ENCODE measurements around the gene HOMER3. TPM values are rescaled to one million over a fixed set of nuclear protein-coding genes. Genes with fewer than 3 reads are reported as not detected.
"Not testable (repeated sequence)": the region's sequence is repeated elsewhere in the genome, so short reads cannot be mapped to it uniquely, and the experiment has no call there.

HOMER3 gene
- total and polyA plus RNA-seq, 2 of the 13 experiments (the other 11 are each of a cell fraction or from before 2014, with no cell fraction given), result 21.3 to 27.3 TPM

GRCh38 chr19:18903156-18904037 is 37.6 kb downstream of the HOMER3 start:
- no TSS peak for BruUV-seq (replicated peaks)
- Histone ChIP-seq H3K27me3 (ENCODE audit: control insufficient read depth in 1 of 2, insufficient read depth in 2 of 2, low read length in 2 of 2) (no peaks in the 10 kb centered on the region), H3K27ac (ENCODE audit: extremely low read length, insufficient read depth, low read length) (no peak overlapping the region), H3K36me3 (replicated peaks in 1 of 2; ENCODE audit: control insufficient read depth in 1 of 2, insufficient read depth in 2 of 2, low read length in 2 of 2) (peaks cover 15 to 42% of the 10 kb centered on the region in 2 experiments), H3K9ac (ENCODE audit: insufficient read depth, low read depth, low read length) (no peak overlapping the region), H4K20me1 (ENCODE audit: insufficient read depth, low read length) (no peaks in the 10 kb centered on the region), H3K4me3 (replicated peaks in 1 of 3; ENCODE audit: insufficient read depth in 1 of 3, low read depth in 2 of 3, low read length in 3 of 3) (no peak overlapping the region), H3K4me1 (ENCODE audit: insufficient read depth, low read length) (peaks cover 5% of the 10 kb centered on the region), H3K4me2 (ENCODE audit: low read depth, low read length) (no peak overlapping the region), H3K9me3 (ENCODE audit: low read length) (no peaks in the 10 kb centered on the region), H3K79me2 (ENCODE audit: insufficient read depth, low read length) (no peaks in the 10 kb centered on the region), H2AFZ (ENCODE audit: low read length) (no peak overlapping the region)
- CTCF ChIA-PET (ENCODE audit: low intra/inter-chr PET ratio, low total read pairs), result no interaction called here
- POLR2A ChIA-PET, result no interaction called here
- DNase-seq (ENCODE audit: low spot score), result no peak
- no peak for FAIRE-seq
- WGBS (ENCODE audit: low lambda C conversion rate), result 90% methylated on average over 19 of the region's 29 CpGs
- intact Hi-C loops (cut with micrococcal nuclease; ENCODE audit: unreplicated experiment), result no loop called here
- no peak for ATAC-seq
- peak; percentile 75 for TF ChIP-seq AGO2 (optimal IDR thresholded peaks at IDR 0.05; ENCODE audit: low read depth, low read length)
- TF ChIP-seq IRF2 (CRISPR knock-in tag; IDR thresholded peaks at IDR 0.05), result no peak
- peak; percentile 94 for TF ChIP-seq ZBTB33 (CRISPR knock-in tag; IDR thresholded peaks at IDR 0.05)
- 0 out of 2 replicates have a peak, but pooled peaks have one; percentile 42 for TF ChIP-seq RBFOX2 (IDR thresholded peaks at IDR 0.05; ENCODE audit: low read depth, low read length)
- no peak for TF ChIP-seq ZNF800 (CRISPR knock-in tag; IDR thresholded peaks at IDR 0.05)
- TF ChIP-seq CEBPZ (IDR thresholded peaks at IDR 0.05; ENCODE audit: low read length), result no peak
- TF ChIP-seq SIX1 (CRISPR knock-in tag; IDR thresholded peaks at IDR 0.05; ENCODE audit: borderline replicate concordance), result no peak
- in situ Hi-C loops (cut with HindIII; ENCODE audit: extremely low pct_ligation_motif_present, low pct_unique_long_range_greater_than_20kb), result no loop called here

- POLR2A ChIA-PET, result interaction anchor here (1.6 kb wide), 1 partner anchor 17 kb away, joined by 5 read pairs; the partner anchor contains the start of genes COPE and DDX49
- H3K79me2 ChIP-seq (ENCODE audit: insufficient read depth, low read length); H3K4me3 ChIP-seq (replicated peaks in 1 of 3; ENCODE audit: insufficient read depth in 1 of 3, low read depth in 2 of 3, low read length in 3 of 3); H2AFZ ChIP-seq (ENCODE audit: low read length); CTCF ChIA-PET (ENCODE audit: low intra/inter-chr PET ratio, low total read pairs); H3K27me3 ChIP-seq (ENCODE audit: control insufficient read depth in 1 of 2, insufficient read depth in 2 of 2, low read length in 2 of 2); H3K27ac ChIP-seq (ENCODE audit: extremely low read length, insufficient read depth, low read length); in situ Hi-C loops (cut with HindIII; ENCODE audit: extremely low pct_ligation_motif_present, low pct_unique_long_range_greater_than_20kb); H3K9me3 ChIP-seq (ENCODE audit: low read length); H3K4me2 ChIP-seq (ENCODE audit: low read depth, low read length); DNase-seq (ENCODE audit: low spot score); BruUV-seq (replicated peaks); ATAC-seq; intact Hi-C loops (cut with micrococcal nuclease; ENCODE audit: unreplicated experiment); H4K20me1 ChIP-seq (ENCODE audit: insufficient read depth, low read length); H3K9ac ChIP-seq (ENCODE audit: insufficient read depth, low read depth, low read length); FAIRE-seq: not testable (repeated sequence)
- peaks cover 14% of the 10 kb centered on the region for H3K4me1 ChIP-seq (ENCODE audit: insufficient read depth, low read length)
- WGBS (ENCODE audit: low lambda C conversion rate), result 98% methylated on average over 5 of the region's 5 CpGs
- peaks cover 15 to 36% of the 10 kb centered on the region in 2 experiments for H3K36me3 ChIP-seq (replicated peaks in 1 of 2; ENCODE audit: control insufficient read depth in 1 of 2, insufficient read depth in 2 of 2, low read length in 2 of 2)
These were observed 38.5 kb downstream of the HOMER3 start for GRCh38 chr19:18902519-18902918.
